ENCODE measurements around the gene SYPL1. TPM values are rescaled to one million over a fixed set of nuclear protein-coding genes. Genes with fewer than 3 reads are reported as not detected.
A peak's percentile ranks its signal among the peaks of the same experiment; 100 is the strongest.

The SYPL1 gene
- total RNA-seq, 1 experiment from 2014 or later = 98.3 TPM

GRCh38 chr7:106062006-106062405, 50.1 kb downstream of the SYPL1 start:
- Histone ChIP-seq H3K4me3 (ENCODE audit: low read depth in 2 of 2, low read length in 2 of 2) (no peak overlapping the region), H3K4me1 (ENCODE audit: control insufficient read depth, insufficient read depth, low read length) (peaks cover 54% of the 10 kb centered on the region), H3K27me3 (ENCODE audit: control insufficient read depth, insufficient read depth, low read length) (no peaks in the 10 kb centered on the region), H3K27ac (ENCODE audit: low read length) (peak overlapping the region; percentile 90; the same call in 1 of the 2 replicates), H3K9me3 (ENCODE audit: control insufficient read depth, insufficient read depth, low read depth, low read length) (no peaks in the 10 kb centered on the region), H3K36me3 (ENCODE audit: control insufficient read depth, insufficient read depth, low read length) (no peaks in the 10 kb centered on the region)
- DNase-seq (ENCODE audit: low read depth, low spot score) = no peak
- no peak for TF ChIP-seq POLR2AphosphoS5 (IDR thresholded peaks at IDR 0.05; ENCODE audit: low read depth, low read length)
- no peak for TF ChIP-seq TCF7L2 (IDR thresholded peaks at IDR 0.05; ENCODE audit: low read depth, low read length)
- TF ChIP-seq SIN3A (IDR thresholded peaks at IDR 0.05; ENCODE audit: borderline replicate concordance, insufficient read depth, low read depth, low read length) = no peak
- TF ChIP-seq CTCF (IDR thresholded peaks at IDR 0.05) = no peak
- no peak for TF ChIP-seq REST (IDR thresholded peaks at IDR 0.05; ENCODE audit: insufficient read depth in 1 of 2, low read depth in 2 of 2, low read length in 1 of 2)
- POLR2A ChIA-PET = interaction anchor here (0.6 kb wide), 1 partner anchor 169 kb away, joined by 5 read pairs; no protein-coding TSS in a partner anchor
- CTCF ChIA-PET = interaction anchor here (1.2 kb wide), 1 partner anchor 92 kb away, joined by 3 read pairs; no protein-coding TSS in a partner anchor
- BruUV-seq (replicated peaks) = no TSS peak
- in situ Hi-C loops (cut with HindIII; ENCODE audit: low pct_unique_long_range_greater_than_20kb, low sequenced_read_pairs) (loop anchor here (25.0 kb wide), 1 partner anchor 100 kb away; no protein-coding TSS in a partner anchor), intact Hi-C loops (cut with micrococcal nuclease; ENCODE audit: unreplicated experiment) (no loop called here)
- ATAC-seq = 0 out of 2 replicates have a peak, but pooled peaks have one; percentile 13

GRCh38 chr7:106061301-106061979, 50.7 kb downstream of the SYPL1 start:
- ATAC-seq = no peak
- Histone ChIP-seq H3K4me3 (ENCODE audit: low read depth in 2 of 2, low read length in 2 of 2) (no peak overlapping the region), H3K4me1 (ENCODE audit: control insufficient read depth, insufficient read depth, low read length) (peaks cover 53% of the 10 kb centered on the region), H3K27ac (ENCODE audit: low read length) (peak overlapping the region; percentile 48; the same call in 1 of the 2 replicates), H3K27me3 (ENCODE audit: control insufficient read depth, insufficient read depth, low read length) (no peaks in the 10 kb centered on the region), H3K9me3 (ENCODE audit: control insufficient read depth, insufficient read depth, low read depth, low read length) (no peaks in the 10 kb centered on the region), H3K36me3 (ENCODE audit: control insufficient read depth, insufficient read depth, low read length) (no peaks in the 10 kb centered on the region)
- intact Hi-C loops (cut with micrococcal nuclease; ENCODE audit: unreplicated experiment) (no loop called here), in situ Hi-C loops (cut with HindIII; ENCODE audit: low pct_unique_long_range_greater_than_20kb, low sequenced_read_pairs) (loop anchor here (25.0 kb wide), 1 partner anchor 101 kb away; no protein-coding TSS in a partner anchor)
- BruUV-seq (replicated peaks) = no TSS peak
- TF ChIP-seq TCF7L2 (IDR thresholded peaks at IDR 0.05; ENCODE audit: low read depth, low read length) (no peak), REST (IDR thresholded peaks at IDR 0.05; ENCODE audit: insufficient read depth in 1 of 2, low read depth in 2 of 2, low read length in 1 of 2) (no peak), POLR2AphosphoS5 (IDR thresholded peaks at IDR 0.05; ENCODE audit: low read depth, low read length) (no peak), SIN3A (IDR thresholded peaks at IDR 0.05; ENCODE audit: borderline replicate concordance, insufficient read depth, low read depth, low read length) (no peak), CTCF (IDR thresholded peaks at IDR 0.05) (no peak)
- POLR2A ChIA-PET = interaction anchor here (0.6 kb wide), 1 partner anchor 169 kb away, joined by 5 read pairs; no protein-coding TSS in a partner anchor
- CTCF ChIA-PET = interaction anchor here (1.2 kb wide), 1 partner anchor 93 kb away, joined by 3 read pairs; no protein-coding TSS in a partner anchor
- DNase-seq (ENCODE audit: low read depth, low spot score) = no peak

Measured in Panc1 (cell line).